Islet precursor cell (in vitro differentiated cells): Measurements from ENCODE around the gene JMJD6.

ENCODE experiments used
- DNase-seq: peaks from one replicate; pipeline ENCODE4 v3.0.0-alpha.2; 2018

Gene JMJD6

DNA sequence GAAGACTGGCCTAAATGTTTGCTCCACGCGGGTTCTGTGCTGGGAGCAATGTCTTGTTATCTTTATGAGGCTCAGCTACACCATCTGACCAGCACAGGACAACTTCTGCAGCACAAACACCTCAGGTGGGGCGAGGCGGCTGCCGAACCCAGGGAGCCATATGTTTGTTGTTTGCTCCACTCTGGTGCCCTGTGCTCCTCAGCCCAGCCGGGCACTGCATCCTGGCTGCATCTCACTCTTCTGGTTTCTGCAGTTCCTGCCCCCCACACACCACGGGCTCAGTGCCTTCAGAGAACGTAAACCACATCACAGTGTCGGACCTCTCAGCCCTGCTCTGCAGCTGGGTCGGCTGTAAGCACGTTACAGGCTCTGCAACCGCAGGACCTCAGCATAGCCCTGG is 48.1 kb downstream of the JMJD6 start:
- no peak for DNase-seq

DNA sequence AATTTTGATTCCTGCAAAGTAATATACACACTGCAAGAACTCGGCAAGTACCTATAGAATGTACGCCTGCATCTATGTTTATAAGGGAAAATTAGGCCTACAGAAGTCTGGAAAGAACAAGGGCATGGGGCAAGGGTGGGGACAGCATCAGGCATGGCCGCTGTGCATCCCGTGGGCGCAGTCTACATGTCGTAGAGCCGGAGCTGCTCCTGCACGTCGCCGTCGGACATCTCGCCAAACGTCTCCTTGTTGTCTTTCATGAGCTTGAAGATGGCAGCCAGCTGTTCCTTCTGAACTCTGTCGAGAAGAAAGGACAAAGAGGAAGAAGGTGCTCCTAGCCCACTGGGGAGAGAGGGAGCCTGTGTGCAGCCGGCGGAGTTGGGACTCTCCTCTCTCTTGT is 49.0 kb downstream of the JMJD6 start:
- no peak for DNase-seq

DNA sequence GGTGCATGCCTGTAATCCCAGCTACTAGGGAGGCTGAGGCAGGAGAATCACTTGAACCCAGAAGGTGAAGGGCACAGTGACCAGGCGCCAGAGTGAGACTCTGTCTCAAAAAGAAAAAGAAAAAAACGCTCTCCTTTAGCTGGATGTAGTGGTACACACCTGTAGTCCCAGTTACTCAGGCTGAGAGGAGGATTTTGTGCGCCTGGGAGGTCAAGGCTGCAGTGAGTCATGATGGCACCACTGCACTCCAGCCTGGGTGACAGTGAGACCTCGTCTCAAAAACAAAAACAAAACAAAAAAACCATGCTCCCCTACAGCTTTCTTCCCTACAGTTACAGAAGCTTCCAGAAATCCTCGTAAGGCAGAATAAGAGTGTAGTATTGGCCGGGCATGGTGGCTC is 49.8 kb downstream of the JMJD6 start:
- DNase-seq: no peak

DNA sequence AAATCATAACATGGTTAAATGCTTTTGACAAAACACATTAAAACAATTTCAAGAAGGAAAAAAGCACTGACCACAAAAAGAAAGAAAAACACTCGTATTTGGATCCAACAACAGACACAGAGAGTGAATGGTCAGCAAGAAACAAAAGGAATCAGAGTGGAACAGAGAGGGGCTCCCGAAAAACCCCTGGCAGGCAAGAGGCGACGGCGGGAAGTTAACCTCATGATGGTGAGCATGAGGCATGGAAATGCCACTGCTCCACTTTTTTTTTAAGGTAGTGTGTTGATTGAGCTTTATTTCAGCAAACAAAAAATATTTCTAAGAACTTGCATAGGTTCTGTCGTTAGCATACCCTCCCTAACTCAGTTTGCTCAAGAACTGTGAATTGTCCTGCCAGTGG is 50.8 kb downstream of the JMJD6 start:
- DNase-seq: no peak

DNA sequence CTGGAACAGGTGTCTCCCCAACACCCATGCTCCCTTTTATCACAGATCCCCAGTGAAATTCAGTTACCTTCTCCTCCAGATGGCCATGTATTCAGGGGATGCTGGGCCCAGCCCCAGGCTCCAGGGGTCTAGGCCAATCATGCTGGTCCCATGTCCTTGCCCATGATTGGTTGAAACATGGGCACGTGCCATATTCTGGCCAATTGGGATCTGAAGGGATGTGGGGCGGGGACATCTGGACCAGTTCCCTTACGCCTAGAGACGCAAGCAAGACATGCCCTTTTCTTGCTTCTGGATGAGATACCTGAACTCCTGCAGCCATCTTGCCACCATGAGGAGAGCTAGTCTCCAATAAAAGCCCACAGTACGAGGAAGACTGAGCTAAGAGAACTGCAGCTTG is 51.8 kb downstream of the JMJD6 start:
- DNase-seq: no peak

DNA sequence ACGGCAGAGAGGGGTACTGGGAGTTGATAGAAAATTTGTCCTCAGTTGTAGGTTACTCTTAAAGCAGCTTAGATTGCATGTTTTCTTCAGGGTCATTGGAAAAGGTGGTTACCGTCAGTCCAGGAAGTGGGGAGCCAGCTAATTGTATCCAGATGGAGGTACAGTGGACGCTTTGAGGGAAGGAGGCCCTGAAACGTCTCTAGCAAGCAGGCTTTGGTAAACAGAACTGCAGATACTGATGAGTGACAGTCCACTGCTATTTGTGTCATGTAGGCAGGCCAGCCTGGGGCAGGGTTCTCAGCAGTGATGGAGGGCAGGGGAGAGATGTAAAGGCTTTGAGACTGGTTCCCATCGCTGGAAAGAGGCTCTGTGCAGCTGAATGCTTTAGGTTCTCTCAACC is 52.7 kb downstream of the JMJD6 start:
- no peak for DNase-seq

DNA sequence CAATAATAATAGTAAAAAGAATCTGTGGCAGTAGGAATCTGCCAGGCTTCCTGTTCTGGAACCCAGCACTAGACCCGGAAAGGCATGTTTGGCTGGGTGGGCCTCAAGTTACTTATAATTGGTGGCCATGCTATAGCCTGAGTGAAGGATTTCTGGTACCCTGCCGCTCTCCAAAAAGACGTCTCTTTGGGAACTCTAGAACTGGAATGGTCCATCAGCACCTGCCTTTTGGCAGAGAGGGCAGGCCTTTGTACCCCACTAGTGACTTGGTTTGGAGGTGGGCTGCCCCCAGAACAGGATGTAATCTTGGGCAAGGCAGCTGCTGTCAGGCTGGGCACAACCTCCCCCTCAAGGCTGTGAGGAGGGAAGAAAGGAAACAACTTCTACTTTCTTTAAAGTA is 53.5 kb downstream of the JMJD6 start:
- no peak for DNase-seq

DNA sequence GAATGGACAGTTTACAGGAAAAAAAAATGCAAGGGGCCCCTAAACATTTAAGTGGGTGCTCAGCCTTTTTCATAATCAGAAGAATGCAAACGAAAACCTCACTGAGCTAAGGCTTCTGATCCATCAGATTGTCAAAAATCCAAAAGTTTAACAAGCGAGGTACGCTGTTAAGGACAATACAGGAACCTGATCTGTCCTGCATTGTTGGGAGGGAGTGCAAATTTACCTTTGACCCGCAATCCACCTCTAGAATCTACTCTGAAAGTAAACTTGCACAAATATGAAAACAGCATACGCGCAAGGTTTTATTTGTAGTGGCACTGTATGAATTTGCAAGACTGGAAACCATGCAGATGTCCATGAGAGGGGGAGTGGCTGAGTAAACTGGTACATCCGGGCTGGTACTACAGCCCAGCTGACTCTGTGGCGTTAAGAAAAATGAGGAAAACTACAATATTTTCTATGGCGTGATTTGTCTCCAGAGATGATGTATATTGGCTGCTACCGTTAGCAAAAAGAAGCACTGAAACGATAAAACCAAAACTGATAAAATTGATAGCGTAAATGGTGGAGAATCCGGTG is 54.0 kb downstream of the JMJD6 start:
- no peak for DNase-seq

DNA sequence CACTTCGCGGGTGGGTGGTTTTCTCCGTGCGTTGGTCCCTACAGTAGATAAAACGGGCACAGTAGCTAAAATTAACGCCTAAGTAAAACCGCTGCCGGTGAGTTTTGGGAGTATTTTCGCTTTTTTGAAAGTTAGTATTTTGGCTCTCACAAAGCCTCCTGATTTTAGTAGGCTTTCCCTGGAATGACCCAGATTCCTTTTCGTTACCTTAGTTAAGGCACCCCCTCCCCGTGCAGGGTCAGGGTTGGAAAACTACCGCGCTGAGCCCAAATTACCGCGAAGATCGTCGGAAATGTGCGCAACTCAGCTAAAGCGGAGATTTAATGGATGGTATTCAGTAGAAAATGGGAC is 54.5 kb downstream of the JMJD6 start:
- DNase-seq: no peak

DNA sequence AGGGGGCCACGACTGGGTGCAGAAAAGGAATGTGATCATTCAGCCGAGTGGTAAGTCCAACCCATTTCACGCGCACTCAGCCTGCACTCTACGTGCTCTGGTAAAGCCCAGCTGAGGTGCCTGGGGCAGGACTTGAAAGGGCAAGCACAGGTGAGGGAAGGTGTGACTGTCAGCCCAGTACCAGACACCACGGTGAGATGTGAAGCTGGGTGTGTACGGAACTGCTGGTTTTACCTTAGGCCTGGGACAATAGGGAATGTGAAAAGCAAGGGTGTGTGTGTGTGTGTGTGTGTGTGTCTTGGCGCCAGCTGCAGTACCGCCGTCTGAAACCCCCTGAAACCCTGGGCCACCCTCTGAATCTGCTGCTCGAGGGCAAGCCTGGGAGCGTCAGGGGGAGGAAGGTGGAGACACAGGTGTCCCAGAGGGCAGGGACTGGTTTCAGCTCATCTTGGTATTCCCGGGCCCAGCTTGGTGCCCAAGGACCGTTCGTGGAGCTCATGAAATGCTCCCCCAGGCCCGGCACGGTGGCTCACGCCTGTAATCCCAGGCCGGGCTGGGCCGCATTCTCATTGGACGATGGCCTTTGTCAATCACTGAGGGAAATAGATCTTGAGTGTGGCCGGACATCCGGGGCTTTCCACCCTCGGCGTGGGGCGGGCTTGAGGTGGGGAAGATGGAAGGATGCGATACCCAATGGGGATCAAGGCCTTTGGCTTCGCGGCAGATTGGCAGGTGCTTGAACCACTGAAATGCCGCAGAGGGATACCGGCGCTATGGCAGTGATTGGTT is 55.1 kb downstream of the JMJD6 start:
- DNase-seq: peak; percentile 100

DNA sequence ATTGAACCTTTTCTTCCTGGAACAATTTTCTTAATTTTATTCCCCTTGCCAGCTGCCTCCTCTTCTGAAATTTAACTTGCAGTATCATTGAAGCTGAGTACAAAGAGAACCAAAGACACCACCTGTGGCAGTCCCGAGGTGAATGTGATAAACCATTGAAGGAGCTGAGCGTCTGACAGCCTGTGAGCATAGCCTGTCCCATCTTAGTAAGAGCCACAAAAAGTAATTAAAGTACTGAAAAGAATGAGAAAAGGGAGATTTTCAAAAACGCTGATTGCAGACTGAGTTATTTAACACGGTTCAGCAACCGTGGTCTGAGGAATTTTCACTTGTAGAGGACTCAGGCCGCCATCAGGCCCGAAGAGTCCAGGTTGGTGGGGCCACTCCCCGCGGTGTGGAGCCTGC is 55.7 kb downstream of the JMJD6 start:
- DNase-seq: no peak

DNA sequence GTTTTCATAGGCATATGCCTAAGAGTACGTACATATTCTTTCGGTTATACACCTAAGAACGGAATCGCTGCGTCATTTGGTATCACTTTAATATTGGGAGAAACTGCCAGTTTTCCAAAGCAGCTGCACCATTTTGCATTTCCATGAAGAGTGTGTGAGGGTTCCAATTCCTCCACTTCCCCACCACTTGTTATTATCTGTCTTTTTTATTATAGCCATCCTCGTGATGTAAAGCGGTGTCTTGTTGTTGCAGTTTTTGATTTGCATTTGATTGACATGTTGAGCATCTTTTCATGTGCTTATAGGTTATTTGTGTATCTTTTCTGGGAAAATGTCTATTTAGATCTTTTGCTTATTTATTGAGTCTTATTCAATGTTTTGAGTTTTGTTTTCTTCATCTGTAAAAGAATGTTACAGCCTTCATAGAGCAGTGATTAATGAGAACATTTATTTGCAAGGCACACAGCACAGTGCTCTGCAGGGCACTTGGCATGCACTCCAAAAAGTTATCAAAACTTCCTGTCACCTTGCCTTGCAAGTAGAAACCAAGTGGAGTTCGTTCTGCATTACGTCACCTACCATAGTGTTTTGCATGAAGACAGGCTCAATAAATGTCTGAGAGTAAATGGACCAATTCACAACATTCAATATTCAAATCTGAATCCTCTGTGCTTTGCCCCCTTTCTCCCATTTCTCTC is 56.2 kb downstream of the JMJD6 start:
- no peak for DNase-seq
